ENCODE measurements around the gene PCDHGC5.

The PCDHGC5 gene

GRCh38 chr5:141513627-141514329 is 24.9 kb downstream of the PCDHGC5 start:
- no peak for DNase-seq

GRCh38 chr5:141514330-141515133 is 25.7 kb downstream of the PCDHGC5 start:
- DNase-seq = no peak

GRCh38 chr5:141515141-141515540 is 26.3 kb downstream of the PCDHGC5 start:
- DNase-seq = no peak

- DNase-seq = no peak
These were observed 27.2 kb downstream of the PCDHGC5 start for GRCh38 chr5:141515946-141516671.

- no peak for DNase-seq
These were observed 27.8 kb downstream of the PCDHGC5 start for GRCh38 chr5:141516672-141517025.

GRCh38 chr5:141517312-141517711 is 28.4 kb downstream of the PCDHGC5 start:
- DNase-seq = no peak

GRCh38 chr5:141517880-141518617 is 29.2 kb downstream of the PCDHGC5 start:
- DNase-seq = no peak

- DNase-seq = no peak
These were observed 29.7 kb downstream of the PCDHGC5 start for GRCh38 chr5:141518618-141519015.

- no peak for DNase-seq
These were observed 31.0 kb downstream of the PCDHGC5 start for GRCh38 chr5:141519605-141520565.

- DNase-seq = peak; percentile 94 to 100
These were observed 32.4 kb downstream of the PCDHGC5 start for GRCh38 chr5:141521244-141521781.

- DNase-seq = peak in 1 of 2 experiments; percentile 21
These were observed 33.4 kb downstream of the PCDHGC5 start for GRCh38 chr5:141522301-141522700.

GRCh38 chr5:141523991-141524390 is 35.1 kb downstream of the PCDHGC5 start:
- DNase-seq = no peak

GRCh38 chr5:141524604-141525597 is 36.0 kb downstream of the PCDHGC5 start:
- DNase-seq = peak; percentile 82 to 96

- no peak for DNase-seq
These were observed 36.8 kb downstream of the PCDHGC5 start for GRCh38 chr5:141525653-141526052.

GRCh38 chr5:141527426-141527825 is 38.5 kb downstream of the PCDHGC5 start:
- DNase-seq = no peak

- no peak for DNase-seq
These were observed 39.6 kb downstream of the PCDHGC5 start for GRCh38 chr5:141528291-141528984.

- DNase-seq = no peak
These were observed 40.1 kb downstream of the PCDHGC5 start for GRCh38 chr5:141529002-141529401.

- DNase-seq = no peak
These were observed 41.0 kb downstream of the PCDHGC5 start for GRCh38 chr5:141529873-141530272.

- no peak for DNase-seq
These were observed 43.8 kb downstream of the PCDHGC5 start for GRCh38 chr5:141532726-141533125.
